ENCODE results near the gene GMIP.

Gene GMIP

DNA sequence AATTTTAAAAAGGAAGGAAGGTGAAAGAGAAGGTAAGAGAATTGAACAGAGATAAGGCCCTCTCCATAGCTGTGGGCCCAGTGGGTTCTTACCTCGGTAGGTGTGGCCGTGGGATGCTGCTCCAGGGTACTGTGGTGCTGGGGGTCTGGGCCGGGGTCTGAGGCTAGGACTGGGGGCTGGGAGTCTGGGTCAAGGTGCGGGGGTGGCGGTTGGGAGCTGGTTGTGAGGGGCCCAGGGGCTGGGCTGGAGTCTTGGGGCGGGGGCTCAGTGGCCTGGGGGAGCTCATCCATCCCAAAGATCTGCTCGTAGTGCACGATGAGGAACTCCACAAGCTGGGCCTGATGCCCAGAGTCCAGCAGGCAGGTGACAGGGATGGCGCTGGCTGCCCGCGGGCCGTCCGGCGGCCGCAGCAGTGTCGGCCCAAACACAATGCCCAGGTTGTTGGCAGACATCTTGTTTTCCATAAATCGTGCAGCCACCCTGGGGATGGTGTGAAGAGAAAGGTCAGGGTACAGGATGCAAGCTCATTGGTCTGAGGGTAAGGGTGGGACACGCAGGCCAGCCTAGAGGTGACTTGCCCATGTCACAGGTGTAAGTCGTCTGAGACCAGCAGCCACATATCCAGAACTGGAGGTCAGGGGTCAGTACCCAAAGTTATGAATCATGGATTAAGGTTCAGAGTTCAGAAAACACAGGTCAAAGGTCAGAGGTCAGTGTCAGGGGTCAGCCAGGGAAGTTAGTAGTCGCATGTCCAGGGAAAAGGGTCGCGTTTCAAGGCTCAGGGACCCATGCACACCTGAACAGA is 9.5 kb downstream of the GMIP start:
- H4K20me1 ChIP-seq (ENCODE audit: control insufficient read depth, insufficient read depth, low read depth, low read length), result no peaks in the 10 kb centered on the region
- no peaks in the 10 kb centered on the region for H3K79me2 ChIP-seq (ENCODE audit: control insufficient read depth, low read length)
- H3K4me1 ChIP-seq (ENCODE audit: control insufficient read depth, low read length), result no peaks in the 10 kb centered on the region
- H3K9me2 ChIP-seq (replicated peaks; ENCODE audit: control insufficient read depth, low read length), result no peaks in the 10 kb centered on the region
- H3K4me3 ChIP-seq (ENCODE audit: low read length), result no peak overlapping the region
- no peak overlapping the region for H3K27ac ChIP-seq (ENCODE audit: low read depth, low read length)
- no peak for TF ChIP-seq EZH2phosphoT487 (IDR thresholded peaks at IDR 0.05; ENCODE audit: borderline replicate concordance, low read length)
- TF ChIP-seq, protein P1, sequence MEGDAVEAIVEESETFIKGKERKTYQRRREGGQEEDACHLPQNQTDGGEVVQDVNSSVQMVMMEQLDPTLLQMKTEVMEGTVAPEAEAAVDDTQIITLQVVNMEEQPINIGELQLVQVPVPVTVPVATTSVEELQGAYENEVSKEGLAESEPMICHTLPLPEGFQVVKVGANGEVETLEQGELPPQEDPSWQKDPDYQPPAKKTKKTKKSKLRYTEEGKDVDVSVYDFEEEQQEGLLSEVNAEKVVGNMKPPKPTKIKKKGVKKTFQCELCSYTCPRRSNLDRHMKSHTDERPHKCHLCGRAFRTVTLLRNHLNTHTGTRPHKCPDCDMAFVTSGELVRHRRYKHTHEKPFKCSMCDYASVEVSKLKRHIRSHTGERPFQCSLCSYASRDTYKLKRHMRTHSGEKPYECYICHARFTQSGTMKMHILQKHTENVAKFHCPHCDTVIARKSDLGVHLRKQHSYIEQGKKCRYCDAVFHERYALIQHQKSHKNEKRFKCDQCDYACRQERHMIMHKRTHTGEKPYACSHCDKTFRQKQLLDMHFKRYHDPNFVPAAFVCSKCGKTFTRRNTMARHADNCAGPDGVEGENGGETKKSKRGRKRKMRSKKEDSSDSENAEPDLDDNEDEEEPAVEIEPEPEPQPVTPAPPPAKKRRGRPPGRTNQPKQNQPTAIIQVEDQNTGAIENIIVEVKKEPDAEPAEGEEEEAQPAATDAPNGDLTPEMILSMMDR (IDR thresholded peaks at IDR 0.05; ENCODE audit: low read depth, low read length, poor library complexity, severe bottlenecking), result no peak
- H3K27me3 ChIP-seq (ENCODE audit: control insufficient read depth, low read length), result no peaks in the 10 kb centered on the region
- no peaks in the 10 kb centered on the region for H3K9me3 ChIP-seq (ENCODE audit: control insufficient read depth, insufficient read depth, low read length)
- H3F3A ChIP-seq (ENCODE audit: control insufficient read depth, insufficient read depth), result peaks cover 3% of the 10 kb centered on the region; the same call in 1 of the 2 replicates
- no peak overlapping the region for H3K4me2 ChIP-seq (ENCODE audit: low read length)
- peaks cover 61% of the 10 kb centered on the region for H3K36me3 ChIP-seq (ENCODE audit: control insufficient read depth, low read length)

DNA sequence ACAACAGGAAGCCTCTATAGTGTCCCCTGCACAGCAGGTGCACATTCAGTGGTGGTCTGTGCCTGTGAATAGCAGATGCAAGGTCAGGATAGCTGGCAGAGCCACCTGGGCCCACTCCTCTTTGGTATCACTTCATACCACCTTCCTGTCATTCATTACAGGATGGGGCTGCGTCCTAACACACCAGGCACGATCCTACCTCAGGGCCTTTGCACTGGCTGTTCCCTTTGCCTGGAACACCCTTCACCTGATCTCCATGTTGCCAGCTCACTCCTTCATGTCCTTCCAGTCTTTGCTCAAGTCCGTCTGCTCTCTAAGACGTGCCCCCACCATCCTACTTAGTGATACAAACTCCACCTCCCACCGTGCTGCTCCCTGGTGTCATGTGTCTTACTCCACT is 10.8 kb downstream of the GMIP start:
- Histone ChIP-seq H3K36me3 (ENCODE audit: control insufficient read depth, low read length) (peaks cover 59% of the 10 kb centered on the region), H4K20me1 (ENCODE audit: control insufficient read depth, insufficient read depth, low read depth, low read length) (no peaks in the 10 kb centered on the region), H3K4me3 (ENCODE audit: low read length) (no peak overlapping the region), H3F3A (ENCODE audit: control insufficient read depth, insufficient read depth) (peaks cover 3% of the 10 kb centered on the region; the same call in 1 of the 2 replicates), H3K4me1 (ENCODE audit: control insufficient read depth, low read length) (peaks cover 8% of the 10 kb centered on the region), H3K27ac (ENCODE audit: low read depth, low read length) (no peak overlapping the region), H3K79me2 (ENCODE audit: control insufficient read depth, low read length) (no peaks in the 10 kb centered on the region), H3K4me2 (ENCODE audit: low read length) (no peak overlapping the region), H3K9me3 (ENCODE audit: control insufficient read depth, insufficient read depth, low read length) (no peaks in the 10 kb centered on the region), H3K27me3 (ENCODE audit: control insufficient read depth, low read length) (no peaks in the 10 kb centered on the region), H3K9me2 (replicated peaks; ENCODE audit: control insufficient read depth, low read length) (no peaks in the 10 kb centered on the region)
- no peak for TF ChIP-seq EZH2phosphoT487 (IDR thresholded peaks at IDR 0.05; ENCODE audit: borderline replicate concordance, low read length)
- TF ChIP-seq, protein P1 (IDR thresholded peaks at IDR 0.05; ENCODE audit: low read depth, low read length, poor library complexity, severe bottlenecking), result no peak

DNA sequence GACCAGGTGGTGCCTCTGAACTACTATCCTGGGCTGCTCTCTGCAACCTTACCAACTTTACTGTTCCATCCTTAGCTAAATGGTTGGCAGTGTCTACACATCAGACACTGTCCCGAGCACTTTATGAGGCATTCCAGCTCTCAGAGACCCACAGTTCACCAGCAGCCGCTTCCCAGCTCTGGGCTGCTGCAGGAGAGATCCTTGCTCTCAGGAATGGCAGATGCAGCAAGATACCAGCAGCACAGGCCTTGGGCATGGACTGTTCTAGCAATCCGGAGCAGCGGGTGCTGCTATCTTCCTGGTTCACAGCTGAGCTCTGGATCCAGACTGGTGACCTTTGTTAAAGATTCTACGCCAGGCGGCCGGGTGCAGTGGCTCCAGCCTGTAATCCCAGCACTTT is 12.1 kb downstream of the GMIP start:
- Histone ChIP-seq H3K4me3 (ENCODE audit: low read length) (no peak overlapping the region), H3K4me2 (ENCODE audit: low read length) (no peak overlapping the region)

More for the DNA sequence above, 12.1 kb downstream of the GMIP start:
- Histone ChIP-seq H3K27ac (ENCODE audit: low read depth, low read length) (no peak overlapping the region), H4K20me1 (ENCODE audit: control insufficient read depth, insufficient read depth, low read depth, low read length) (no peaks in the 10 kb centered on the region), H3K4me1 (ENCODE audit: control insufficient read depth, low read length) (peaks cover 16% of the 10 kb centered on the region), H3K9me2 (replicated peaks; ENCODE audit: control insufficient read depth, low read length) (no peaks in the 10 kb centered on the region), H3K9me3 (ENCODE audit: control insufficient read depth, insufficient read depth, low read length) (no peaks in the 10 kb centered on the region), H3K79me2 (ENCODE audit: control insufficient read depth, low read length) (no peaks in the 10 kb centered on the region), H3F3A (ENCODE audit: control insufficient read depth, insufficient read depth) (peaks cover 3% of the 10 kb centered on the region; the same call in 1 of the 2 replicates), H3K27me3 (ENCODE audit: control insufficient read depth, low read length) (no peaks in the 10 kb centered on the region), H3K36me3 (ENCODE audit: control insufficient read depth, low read length) (peaks cover 47% of the 10 kb centered on the region)
- TF ChIP-seq EZH2phosphoT487 (IDR thresholded peaks at IDR 0.05; ENCODE audit: borderline replicate concordance, low read length), result no peak
- TF ChIP-seq, protein P1 (IDR thresholded peaks at IDR 0.05; ENCODE audit: low read depth, low read length, poor library complexity, severe bottlenecking), result no peak
